Activated CD8-positive, alpha-beta memory T cell treated with anti-CD3 and anti-CD28 coated beads for 1 hour (primary cell): ENCODE data around the gene CTDSP1.

ENCODE experiments used
- DNase-seq, 2 donors: peaks; one replicate each; pipeline ENCODE4 v3.0.0-alpha.2; 2020; ENCODE audit warnings: low read depth in 1 of 2; ENCODE audit errors: extremely low read depth in 1 of 2

CTDSP1 gene

GRCh38 chr2:218422403-218423086 lies 22.9 kb downstream of the CTDSP1 start:
- DNase-seq, result no peak

GRCh38 chr2:218423584-218423983 lies 23.9 kb downstream of the CTDSP1 start:
- DNase-seq, result no peak

GRCh38 chr2:218425531-218425930 lies 25.9 kb downstream of the CTDSP1 start:
- no peak for DNase-seq

- no peak for DNase-seq
Measured at GRCh38 chr2:218427741-218428140, 28.1 kb downstream of the CTDSP1 start.

- DNase-seq, result no peak
Measured at GRCh38 chr2:218428846-218429558, 29.3 kb downstream of the CTDSP1 start.

- no peak for DNase-seq
Measured at GRCh38 chr2:218429911-218430692, 30.4 kb downstream of the CTDSP1 start.

GRCh38 chr2:218430721-218431120 lies 31.1 kb downstream of the CTDSP1 start:
- DNase-seq, result no peak

GRCh38 chr2:218431878-218432277 lies 32.2 kb downstream of the CTDSP1 start:
- no peak for DNase-seq

- no peak for DNase-seq
Measured at GRCh38 chr2:218432676-218433365, 33.2 kb downstream of the CTDSP1 start.

- DNase-seq, result no peak
Measured at GRCh38 chr2:218434456-218434855, 34.8 kb downstream of the CTDSP1 start.

- no peak for DNase-seq
Measured at GRCh38 chr2:218435003-218435982, 35.6 kb downstream of the CTDSP1 start.

- DNase-seq, result no peak
Measured at GRCh38 chr2:218436992-218437391, 37.3 kb downstream of the CTDSP1 start.

GRCh38 chr2:218437969-218438368 lies 38.3 kb downstream of the CTDSP1 start:
- no peak for DNase-seq

GRCh38 chr2:218438596-218438995 lies 38.9 kb downstream of the CTDSP1 start:
- DNase-seq, result no peak

- no peak for DNase-seq
Measured at GRCh38 chr2:218444692-218445357, 45.2 kb downstream of the CTDSP1 start.

- no peak for DNase-seq
Measured at GRCh38 chr2:218445602-218446001, 45.9 kb downstream of the CTDSP1 start.

GRCh38 chr2:218446547-218446946 lies 46.9 kb downstream of the CTDSP1 start:
- DNase-seq, result no peak

- no peak for DNase-seq
Measured at GRCh38 chr2:218447072-218447471, 47.4 kb downstream of the CTDSP1 start.

GRCh38 chr2:218448934-218449333 lies 49.3 kb downstream of the CTDSP1 start:
- no peak for DNase-seq
